Epithelial cell of proximal tubule (primary cell): ENCODE measurements around the gene MYL12B. TPM values are rescaled to one million over a fixed set of nuclear protein-coding genes. Genes with fewer than 3 reads are reported as not detected.

Experiments used
- DNase-seq: peaks from one replicate; pipeline ENCODE4 v3.0.0-alpha.2; 2011; ENCODE audit warnings: low read depth
- H3K4me3 ChIP-seq: 2 replicates; pipeline ENCODE4 v1.5.1; 2011; ENCODE audit warnings: low read depth, mild to moderate bottlenecking, low read length
- total RNA-seq: library from RNA; depleted of rRNA; stranded (reverse); fragments of >200 nt; gene quantifications from 2 replicates; pipeline ENCODE4 v1.2.3, GENCODE V29; 2015
- TF ChIP-seq, protein P1 (sequence below): conservative IDR thresholded peaks from 2 replicates; pipeline ENCODE4 v1.5.1; 2012; ENCODE audit warnings: low read depth, mild to moderate bottlenecking, low read length

MYL12B gene
- total RNA-seq, 1 donor from 2014 or later = 563 TPM

DNA sequence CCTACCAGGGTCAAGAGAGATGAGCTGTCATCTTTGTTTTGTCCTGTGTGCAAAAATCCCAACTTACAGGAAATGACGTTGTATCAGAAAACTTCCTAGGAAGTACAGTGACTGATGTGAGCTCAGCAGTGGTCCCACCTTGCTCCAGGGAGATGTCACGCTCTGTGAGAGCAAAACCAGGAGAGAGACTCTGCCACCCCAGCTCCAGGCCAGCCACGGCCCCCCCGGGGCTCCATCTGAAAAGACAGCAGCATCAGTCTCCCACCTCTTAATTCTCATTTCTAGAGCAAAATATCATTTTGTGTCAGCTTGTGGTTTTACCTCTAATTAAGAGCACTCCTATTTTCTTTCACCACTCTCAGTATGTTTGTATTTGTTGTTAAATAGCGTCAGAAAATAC, 57.5 kb downstream of the MYL12B start:
- no peak overlapping the region for H3K4me3 ChIP-seq
- TF ChIP-seq, protein P1, sequence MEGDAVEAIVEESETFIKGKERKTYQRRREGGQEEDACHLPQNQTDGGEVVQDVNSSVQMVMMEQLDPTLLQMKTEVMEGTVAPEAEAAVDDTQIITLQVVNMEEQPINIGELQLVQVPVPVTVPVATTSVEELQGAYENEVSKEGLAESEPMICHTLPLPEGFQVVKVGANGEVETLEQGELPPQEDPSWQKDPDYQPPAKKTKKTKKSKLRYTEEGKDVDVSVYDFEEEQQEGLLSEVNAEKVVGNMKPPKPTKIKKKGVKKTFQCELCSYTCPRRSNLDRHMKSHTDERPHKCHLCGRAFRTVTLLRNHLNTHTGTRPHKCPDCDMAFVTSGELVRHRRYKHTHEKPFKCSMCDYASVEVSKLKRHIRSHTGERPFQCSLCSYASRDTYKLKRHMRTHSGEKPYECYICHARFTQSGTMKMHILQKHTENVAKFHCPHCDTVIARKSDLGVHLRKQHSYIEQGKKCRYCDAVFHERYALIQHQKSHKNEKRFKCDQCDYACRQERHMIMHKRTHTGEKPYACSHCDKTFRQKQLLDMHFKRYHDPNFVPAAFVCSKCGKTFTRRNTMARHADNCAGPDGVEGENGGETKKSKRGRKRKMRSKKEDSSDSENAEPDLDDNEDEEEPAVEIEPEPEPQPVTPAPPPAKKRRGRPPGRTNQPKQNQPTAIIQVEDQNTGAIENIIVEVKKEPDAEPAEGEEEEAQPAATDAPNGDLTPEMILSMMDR = no peak
- DNase-seq = no peak

DNA sequence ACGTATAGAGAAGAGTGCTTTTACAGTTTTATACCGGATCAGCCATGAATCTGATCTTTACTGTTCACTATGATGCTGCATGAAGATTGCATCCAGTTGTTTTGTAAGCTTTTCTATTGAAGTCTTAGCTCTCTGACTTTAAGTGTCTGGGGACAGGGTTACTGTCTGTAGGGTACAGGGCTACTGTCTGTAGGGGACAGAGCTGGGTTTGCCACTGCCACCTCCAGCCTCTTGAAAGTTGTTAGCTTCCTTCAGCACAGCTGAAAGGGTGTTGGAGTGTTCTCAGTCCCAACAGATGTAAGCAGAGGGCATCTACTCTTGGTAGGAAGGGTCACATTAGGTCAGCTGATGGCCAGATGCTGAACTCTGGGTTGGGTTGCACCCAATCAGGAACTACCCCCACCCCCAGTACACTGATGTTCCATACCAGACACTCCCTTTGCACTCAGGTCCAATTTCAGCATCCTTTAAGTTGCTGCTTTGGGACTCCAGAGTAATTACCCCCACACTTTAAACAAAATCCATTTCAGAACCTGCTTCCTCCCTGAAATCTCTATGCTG, 58.0 kb downstream of the MYL12B start:
- TF ChIP-seq, protein P1 = no peak
- DNase-seq = no peak
- H3K4me3 ChIP-seq = no peak overlapping the region

DNA sequence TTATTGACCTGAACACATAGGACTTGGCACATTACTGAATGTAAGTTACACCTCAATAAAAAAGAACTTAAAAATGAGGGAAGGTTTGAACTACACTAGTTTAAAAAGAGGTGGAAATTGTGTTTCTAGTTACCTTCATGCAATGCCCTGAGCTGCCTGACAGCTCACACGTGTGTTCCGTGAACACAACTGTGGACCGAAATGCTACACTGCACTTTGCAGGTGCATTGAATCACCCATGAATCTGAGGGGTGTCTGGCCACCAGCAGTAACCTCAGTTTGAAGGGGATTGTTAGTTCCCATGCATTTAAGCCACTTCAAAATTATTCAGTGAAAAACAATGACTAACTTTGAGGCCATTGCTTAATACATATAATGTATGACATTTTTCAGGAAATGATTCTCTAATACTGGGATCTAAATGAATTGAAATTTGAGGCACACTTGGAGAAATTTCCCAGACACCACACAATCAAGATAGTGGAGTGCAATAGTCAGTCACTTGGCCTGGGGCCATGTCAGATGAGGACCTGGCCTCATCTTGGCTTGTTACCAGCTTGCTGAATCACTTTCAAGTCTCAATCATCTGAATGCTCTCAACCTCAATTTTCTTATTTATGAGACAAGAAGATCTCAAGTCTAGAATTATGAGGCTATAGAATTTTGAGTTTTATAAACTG, 59.3 kb downstream of the MYL12B start:
- TF ChIP-seq, protein P1 = no peak
- peak; percentile 63 for DNase-seq

DNA sequence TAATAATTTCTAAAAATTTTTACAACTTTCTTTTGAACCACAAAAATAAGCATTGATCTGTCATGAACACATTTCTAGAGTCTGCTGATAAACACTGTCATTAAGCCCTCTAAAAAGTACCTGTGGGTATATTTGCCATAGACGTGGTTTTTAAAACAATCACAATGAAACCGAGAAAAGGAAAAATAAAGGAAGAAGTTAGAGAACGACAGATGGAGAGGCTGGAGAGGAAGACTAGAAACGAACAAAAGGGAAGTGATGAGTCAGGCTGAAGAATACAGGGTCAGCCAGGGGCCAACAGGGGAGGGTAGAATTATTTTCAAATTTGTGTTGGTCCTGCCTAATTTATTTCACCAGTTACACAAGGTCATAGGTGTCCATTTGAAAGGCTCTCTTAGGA, 62.0 kb downstream of the MYL12B start:
- DNase-seq = no peak
- TF ChIP-seq, protein P1 = no peak
- H3K4me3 ChIP-seq = no peak overlapping the region

More for the DNA sequence above, 59.3 kb downstream of the MYL12B start:
- H3K4me3 ChIP-seq = no peak overlapping the region

Other genes with a start within 250 kb of the MYL12B start
- gene LPIN2, start 249.0 kb upstream of the MYL12B start, total RNA-seq = 15.6 and 18.2 TPM in 2 replicates
- 0.12 and 0.14 TPM in 2 replicates for gene MYOM1, start 42.2 kb upstream of the MYL12B start, total RNA-seq
- 755 and 992 TPM in 2 replicates for gene MYL12A, start 14.3 kb upstream of the MYL12B start, total RNA-seq
- gene TGIF1, start 188.0 kb downstream of the MYL12B start, total RNA-seq = 165 and 170 TPM in 2 replicates